Lower leg skin (tissue), 4 donors: ENCODE data around the gene ELAC2. TPM values are rescaled to one million over a fixed set of nuclear protein-coding genes. Genes with fewer than 3 reads are reported as not detected.

Experiments
- DNase-seq, 2 donors: peaks; one replicate each; pipeline ENCODE4 v3.0.0-alpha.2; 2019; ENCODE audit warnings: low spot score in 2 of 2
- H3K4me3 ChIP-seq: fragments of 200-600 bp; sonication (generic); 2 replicates; pipeline ENCODE4 v1.5.1; 2017; ENCODE audit warnings: mild to moderate bottlenecking, low read depth; ENCODE audit not compliant: poor library complexity, severe bottlenecking
- POLR2A ChIP-seq, 2 donors: fragments of 450-650 bp; IDR thresholded peaks; one replicate each; pipeline ENCODE4 v1.6.1; 2016 to 2017; ENCODE audit warnings: antibody characterized with exemption in 2 of 2, mild to moderate bottlenecking in 1 of 2, moderate library complexity in 1 of 2
- WGBS, 2 donors: methylation state at CpG; one replicate each; pipeline ENCODE4 v1.1.5; 2018; 5-methylcytosine and 5-hydroxymethylcytosine counted together
- intact Hi-C: fragments of 100-400 bp; cut with DNase I; formaldehyde crosslinking; loops from one replicate; pipeline ENCODE4 v1.15.0; 2023; ENCODE audit warnings: low total_unique reads
- total RNA-seq, 4 donors: library from RNA; depleted of rRNA; stranded (reverse); fragments of >200 nt; gene quantifications; one replicate each; pipeline ENCODE4 v1.1.0, GENCODE V29; 2016
- TF ChIP-seq, protein P1 (sequence below), 3 donors: fragments of 450-650 bp; IDR thresholded peaks; one replicate each; pipeline ENCODE4 v1.5.1; 2016; ENCODE audit warnings: antibody characterized with exemption in 3 of 3, mild to moderate bottlenecking in 3 of 3, moderate library complexity in 2 of 3

Gene ELAC2
- total RNA-seq, 4 donors from 2014 or later, result 44.3 to 107 (median 62.0) TPM

DNA sequence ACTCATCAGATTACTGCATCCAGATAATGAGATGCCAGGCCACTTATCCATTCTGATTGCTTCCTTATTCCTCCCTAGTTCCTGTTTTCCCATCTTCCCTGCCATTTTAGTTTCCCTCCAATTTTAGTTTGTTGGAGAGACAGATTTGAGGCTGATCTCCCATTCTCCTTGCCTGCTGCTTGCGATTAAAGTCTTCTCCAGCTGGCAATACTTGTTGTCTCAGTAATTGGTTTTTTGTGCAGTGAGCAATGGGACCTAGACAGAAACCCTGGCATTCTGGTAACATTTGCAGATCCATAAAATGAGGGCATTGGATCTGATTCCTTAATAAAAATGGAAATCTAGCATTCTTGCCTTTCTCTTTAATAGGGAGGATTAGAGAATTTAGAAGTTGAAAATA is 17.6 kb upstream of the ELAC2 start:
- WGBS, 2 donors, result 89 to 96% methylated on average over 1 of the region's 1 CpG
- no peak for TF ChIP-seq POLR2A (IDR thresholded peaks at IDR 0.05)
- TF ChIP-seq, protein P1, sequence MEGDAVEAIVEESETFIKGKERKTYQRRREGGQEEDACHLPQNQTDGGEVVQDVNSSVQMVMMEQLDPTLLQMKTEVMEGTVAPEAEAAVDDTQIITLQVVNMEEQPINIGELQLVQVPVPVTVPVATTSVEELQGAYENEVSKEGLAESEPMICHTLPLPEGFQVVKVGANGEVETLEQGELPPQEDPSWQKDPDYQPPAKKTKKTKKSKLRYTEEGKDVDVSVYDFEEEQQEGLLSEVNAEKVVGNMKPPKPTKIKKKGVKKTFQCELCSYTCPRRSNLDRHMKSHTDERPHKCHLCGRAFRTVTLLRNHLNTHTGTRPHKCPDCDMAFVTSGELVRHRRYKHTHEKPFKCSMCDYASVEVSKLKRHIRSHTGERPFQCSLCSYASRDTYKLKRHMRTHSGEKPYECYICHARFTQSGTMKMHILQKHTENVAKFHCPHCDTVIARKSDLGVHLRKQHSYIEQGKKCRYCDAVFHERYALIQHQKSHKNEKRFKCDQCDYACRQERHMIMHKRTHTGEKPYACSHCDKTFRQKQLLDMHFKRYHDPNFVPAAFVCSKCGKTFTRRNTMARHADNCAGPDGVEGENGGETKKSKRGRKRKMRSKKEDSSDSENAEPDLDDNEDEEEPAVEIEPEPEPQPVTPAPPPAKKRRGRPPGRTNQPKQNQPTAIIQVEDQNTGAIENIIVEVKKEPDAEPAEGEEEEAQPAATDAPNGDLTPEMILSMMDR (IDR thresholded peaks at IDR 0.05), result no peak
- no peak for DNase-seq
- no peak overlapping the region for H3K4me3 ChIP-seq
- intact Hi-C loops, result no loop called here

DNA sequence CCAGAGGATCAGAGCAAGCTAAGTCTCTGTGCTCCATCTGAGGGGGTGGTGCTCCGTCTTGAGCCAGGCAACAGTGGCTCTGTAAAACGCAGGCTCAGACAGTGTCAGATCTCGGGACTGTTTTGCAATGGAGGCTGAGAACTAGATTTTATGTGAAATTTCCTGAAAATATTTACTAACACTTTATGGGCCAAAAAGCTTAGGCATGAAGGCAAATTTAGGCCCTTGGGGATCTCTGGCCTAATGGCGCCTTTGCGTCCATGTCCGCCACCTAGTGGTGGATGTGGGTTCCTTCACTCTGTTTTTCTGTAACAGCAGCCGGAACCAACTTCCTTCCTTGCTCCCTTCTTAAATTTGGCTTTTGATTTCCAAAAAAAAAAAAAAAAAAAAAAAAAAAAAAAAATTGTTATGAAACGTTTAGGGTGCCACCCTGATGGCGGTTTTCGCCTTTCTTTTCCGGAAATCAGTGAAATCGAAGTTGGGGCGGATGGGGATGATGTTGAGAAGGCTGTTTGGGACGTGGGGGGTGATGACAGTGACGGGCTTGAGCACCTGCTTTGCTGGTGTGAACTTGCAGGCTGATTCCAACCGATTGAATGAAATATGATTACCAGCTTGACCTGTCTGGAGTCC is 14.0 kb upstream of the ELAC2 start:
- intact Hi-C loops, result no loop called here
- TF ChIP-seq POLR2A (IDR thresholded peaks at IDR 0.05), result no peak
- TF ChIP-seq, protein P1 (IDR thresholded peaks at IDR 0.05), result no peak
- peak; percentile 25 to 87 for DNase-seq
- H3K4me3 ChIP-seq, result no peak overlapping the region
- WGBS, 2 donors, result 54 to 61% methylated on average over 16 of the region's 16 CpGs

DNA sequence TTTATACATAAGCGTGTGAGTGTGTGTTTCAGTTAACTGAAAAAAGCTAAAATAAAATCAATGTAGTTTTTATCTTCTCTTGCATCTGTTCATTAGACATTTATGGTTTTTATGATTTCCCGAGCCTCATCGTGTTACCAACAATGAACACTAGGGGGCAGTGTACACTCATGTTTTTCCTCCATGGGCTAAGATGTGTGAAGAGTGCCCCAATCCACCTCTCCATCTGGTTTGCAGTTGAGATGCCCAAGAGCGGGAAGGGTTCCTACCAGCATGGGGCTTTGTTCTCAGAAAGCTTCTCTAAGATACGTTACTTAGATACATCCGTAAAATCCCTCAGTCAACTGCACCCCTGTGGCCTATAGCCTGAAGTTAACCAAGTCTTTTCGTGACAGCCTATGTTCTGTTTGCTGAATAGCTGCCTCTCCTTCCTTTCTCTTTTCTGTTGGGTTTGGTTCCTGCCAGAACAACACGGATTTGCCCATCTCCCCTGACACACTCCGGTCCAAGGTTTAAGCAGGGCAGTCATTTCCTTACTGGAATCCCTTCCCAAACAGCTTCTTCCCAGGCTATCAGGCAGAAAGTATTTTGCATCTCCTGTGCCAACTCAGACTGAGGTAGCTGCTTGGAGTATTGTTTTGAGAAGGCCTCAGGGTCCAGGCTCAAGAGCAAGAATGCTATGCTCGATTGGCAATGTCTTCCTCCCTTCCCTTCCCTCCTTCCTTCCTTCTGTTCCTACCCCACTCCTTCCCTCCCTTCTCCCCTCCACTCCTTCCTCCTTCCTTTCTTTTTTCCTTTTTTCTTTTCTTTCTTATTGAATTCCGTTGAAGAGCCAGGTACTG is 12.9 kb upstream of the ELAC2 start:
- 49 to 51% methylated on average over 11 of the region's 11 CpGs for WGBS, 2 donors
- TF ChIP-seq, protein P1 (IDR thresholded peaks at IDR 0.05), result no peak
- no peak for TF ChIP-seq POLR2A (IDR thresholded peaks at IDR 0.05)
- intact Hi-C loops, result no loop called here
- DNase-seq, result peak in 1 of 2 donors; percentile 76
- no peak overlapping the region for H3K4me3 ChIP-seq

DNA sequence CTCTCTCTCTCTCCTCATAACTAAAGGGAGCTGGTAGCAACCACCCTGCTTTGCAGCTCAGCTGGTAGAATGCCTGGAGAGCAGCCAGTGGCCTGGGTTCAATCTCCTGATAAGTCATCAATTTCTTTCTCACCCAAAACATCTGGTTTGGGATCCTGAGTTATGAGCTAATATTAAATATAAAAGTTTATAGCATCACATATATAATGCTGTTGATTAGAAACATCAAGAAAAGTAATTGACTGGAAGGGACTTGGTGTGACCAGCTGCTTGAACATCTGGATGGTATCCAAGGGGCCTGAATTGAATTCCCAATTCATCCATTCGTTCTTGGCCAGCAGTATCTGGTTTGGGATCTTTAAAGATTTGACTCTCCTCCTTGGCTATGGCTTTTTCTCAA is 12.2 kb upstream of the ELAC2 start:
- peak in 1 of 2 donors; percentile 21 for DNase-seq
- no peak overlapping the region for H3K4me3 ChIP-seq
- TF ChIP-seq POLR2A (IDR thresholded peaks at IDR 0.05), result no peak
- TF ChIP-seq, protein P1 (IDR thresholded peaks at IDR 0.05), result no peak
- 53 to 63% methylated on average over 1 of the region's 1 CpG for WGBS, 2 donors
- intact Hi-C loops, result no loop called here

DNA sequence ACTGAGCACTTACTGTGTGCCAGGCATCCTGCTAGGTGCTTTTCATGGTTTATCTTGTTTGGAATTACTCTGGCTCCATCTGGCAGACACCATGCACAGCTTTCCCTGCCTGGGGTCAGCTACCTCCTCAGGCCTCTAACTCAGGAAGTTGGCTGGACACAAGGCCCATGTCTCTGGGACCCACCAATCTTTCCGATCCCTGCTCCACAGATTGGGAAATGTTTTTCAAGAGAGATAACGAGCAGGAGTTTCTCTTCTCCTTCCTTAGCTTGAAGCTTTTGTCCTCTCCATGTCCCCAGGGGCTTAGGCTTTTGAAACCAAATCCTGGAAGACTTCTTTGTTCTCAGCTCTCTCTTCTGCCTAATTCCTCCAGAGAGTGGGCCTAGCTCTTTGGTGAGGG is 11.5 kb upstream of the ELAC2 start:
- TF ChIP-seq, protein P1 (IDR thresholded peaks at IDR 0.05), result no peak
- TF ChIP-seq POLR2A (IDR thresholded peaks at IDR 0.05), result no peak
- WGBS, 2 donors, result 56 to 72% methylated on average over 2 of the region's 2 CpGs
- intact Hi-C loops, result no loop called here

More for the DNA sequence above, 11.5 kb upstream of the ELAC2 start:
- H3K4me3 ChIP-seq, result no peak overlapping the region
- DNase-seq, result peak in 1 of 2 donors; percentile 8
